CD8-positive, alpha-beta memory T cell (primary cell): ENCODE data around the gene EXD3. TPM values are rescaled to one million over a fixed set of nuclear protein-coding genes. Genes with fewer than 3 reads are reported as not detected.
"Not testable (repeated sequence)": the region's sequence is repeated elsewhere in the genome, so short reads cannot be mapped to it uniquely, and the experiment has no call there.

Experiments
- CTCF ChIA-PET: fragments of 350-600 bp; sonication (Branson Sonifier 250); formaldehyde crosslinking; loops from one replicate; lab custom pipeline; 2021; ENCODE audit warnings: antibody characterized with exemption; lab: Charles Lee
- POLR2A ChIA-PET: fragments of 350-600 bp; sonication (Branson Sonifier 250); formaldehyde crosslinking; loops from one replicate; lab custom pipeline; 2021; ENCODE audit warnings: antibody characterized with exemption; lab: Charles Lee
- DNase-seq, 5 donors: peaks; one replicate each; pipeline versions ENCODE4 v3.0.0 to v3.0.0-alpha.2; 2020 to 2022; ENCODE audit warnings: mixed read lengths in 1 of 5
- H3K27ac ChIP-seq: one replicate; pipeline ENCODE4 v1.7.0; 2013; ENCODE audit warnings: low read depth, mild to moderate bottlenecking, low read length, moderate library complexity
- H3K27me3 ChIP-seq: 2 replicates; pipeline ENCODE4 v1.7.0; 2013; ENCODE audit warnings: low read length, mild to moderate bottlenecking; ENCODE audit not compliant: insufficient read depth, poor library complexity, severe bottlenecking
- H3K36me3 ChIP-seq: 2 replicates; pipeline ENCODE4 v1.7.0; 2013; ENCODE audit warnings: mild to moderate bottlenecking, low read length, moderate library complexity; ENCODE audit not compliant: insufficient read depth
- H3K4me1 ChIP-seq: 2 replicates; pipeline ENCODE4 v1.7.0; 2013; ENCODE audit warnings: mild to moderate bottlenecking, low read length, moderate library complexity; ENCODE audit not compliant: insufficient read depth
- H3K4me3 ChIP-seq: 2 replicates; pipeline ENCODE4 v1.7.0; 2013; ENCODE audit warnings: mild to moderate bottlenecking, low read length
- H3K9me3 ChIP-seq: 2 replicates; pipeline ENCODE4 v1.7.0; 2013; ENCODE audit warnings: mild to moderate bottlenecking, low read length
- H3K27ac Mint-ChIP-seq, 8 donors: one replicate each; pipeline ENCODE4 v1.8.0; 2020 to 2021; ENCODE audit warnings: mixed read lengths in 8 of 8, mild to moderate bottlenecking in 6 of 8, inconsistent platforms in 3 of 8, moderate library complexity in 3 of 8
- H3K27me3 Mint-ChIP-seq, 2 donors: one replicate each; pipeline ENCODE4 v1.8.0; 2020 to 2021; ENCODE audit warnings: mixed read lengths in 2 of 2, mild to moderate bottlenecking in 1 of 2, moderate library complexity in 1 of 2
- H3K36me3 Mint-ChIP-seq, 3 donors: one replicate each; pipeline ENCODE4 v1.8.0; 2020 to 2021; ENCODE audit warnings: mixed read lengths in 3 of 3, inconsistent platforms in 1 of 3, mild to moderate bottlenecking in 1 of 3
- H3K4me1 Mint-ChIP-seq, 3 donors: one replicate each; pipeline ENCODE4 v1.8.0; 2020 to 2021; ENCODE audit warnings: mixed read lengths in 3 of 3, inconsistent platforms in 1 of 3, mild to moderate bottlenecking in 1 of 3
- H3K4me3 Mint-ChIP-seq, 7 donors: one replicate each; pipeline ENCODE4 v1.8.0; 2020 to 2021; ENCODE audit warnings: mixed read lengths in 7 of 7, mild to moderate bottlenecking in 6 of 7, moderate library complexity in 4 of 7, inconsistent platforms in 2 of 7
- H3K9me3 Mint-ChIP-seq, 5 donors: one replicate each; pipeline ENCODE4 v1.8.0; 2020 to 2022; ENCODE audit warnings: mixed read lengths in 5 of 5, mild to moderate bottlenecking in 3 of 5, moderate library complexity in 2 of 5, inconsistent platforms in 1 of 5
- polyA plus RNA-seq: library from polyadenylated mRNA; unstranded; fragments of 300-500 nt; fragmentation: Illumina TruSeq; gene quantifications from one replicate; pipeline ENCODE4 v1.2.3, GENCODE V29; 2021
- total RNA-seq, 2 experiments: library from RNA; stranded (reverse); gene quantifications; one replicate each; pipeline ENCODE4 v1.2.3, GENCODE V29; 2021

Gene EXD3
- total and polyA plus RNA-seq, 3 experiments from 2014 or later: 4.8 to 6.7 (median 6.6) TPM

- POLR2A ChIA-PET: no interaction called here
- H3K36me3 Mint-ChIP-seq: peaks cover 5 to 65% (median 13%) of the 10 kb centered on the region in 3 donors
- CTCF ChIA-PET: interaction anchor here (1.0 kb wide), 1 partner anchor 29 kb away, joined by 4 read pairs; no protein-coding TSS in a partner anchor
Observed at GRCh38 chr9:137265496-137266161, 157.3 kb downstream of the EXD3 start.

GRCh38 chr9:137264067-137264466 is 158.9 kb downstream of the EXD3 start:
- CTCF ChIA-PET: no interaction called here

More at GRCh38 chr9:137265496-137266161, 157.3 kb downstream of the EXD3 start:
- no peak for DNase-seq
- Mint-ChIP-seq H3K27ac (no peak overlapping the region), H3K4me1 (peaks cover 3 to 10% (median 4%) of the 10 kb centered on the region in 3 donors), H3K9me3 (no peaks in the 10 kb centered on the region), H3K27me3 (no peaks in the 10 kb centered on the region), H3K4me3 (no peak overlapping the region)
- no peaks in the 10 kb centered on the region for H3K27me3 ChIP-seq
- no peak overlapping the region for H3K4me3 ChIP-seq
- H3K9me3 ChIP-seq: no peaks in the 10 kb centered on the region
- no peaks in the 10 kb centered on the region for H3K4me1 ChIP-seq
- no peak overlapping the region for H3K27ac ChIP-seq
- peaks cover 4% of the 10 kb centered on the region for H3K36me3 ChIP-seq

GRCh38 chr9:137263506-137263905 is 159.5 kb downstream of the EXD3 start:
- no peak overlapping the region for H3K27ac Mint-ChIP-seq
- no peak overlapping the region for H3K4me3 Mint-ChIP-seq
- DNase-seq: no peak
- Histone ChIP-seq H3K4me1 (no peaks in the 10 kb centered on the region), H3K27ac (no peak overlapping the region), H3K4me3 (no peak overlapping the region), H3K36me3 (peaks cover 4% of the 10 kb centered on the region), H3K27me3 (no peaks in the 10 kb centered on the region), H3K9me3 (no peaks in the 10 kb centered on the region)
- H3K27me3 Mint-ChIP-seq: no peaks in the 10 kb centered on the region
- H3K9me3 Mint-ChIP-seq: no peaks in the 10 kb centered on the region
- ChIA-PET POLR2A (no interaction called here), CTCF (no interaction called here)
- peaks cover under 1 to 60% (median 7%) of the 10 kb centered on the region in 3 donors for H3K36me3 Mint-ChIP-seq
- peaks cover 1 to 6% (median 4%) of the 10 kb centered on the region in 3 donors for H3K4me1 Mint-ChIP-seq

More at GRCh38 chr9:137264067-137264466, 158.9 kb downstream of the EXD3 start:
- POLR2A ChIA-PET: interaction anchor here (0.6 kb wide), 1 partner anchor 24 kb away, joined by 6 read pairs; no protein-coding TSS in a partner anchor
- Mint-ChIP-seq H3K9me3 (no peaks in the 10 kb centered on the region), H3K36me3 (peaks cover 5 to 60% (median 10%) of the 10 kb centered on the region in 3 donors), H3K27me3 (no peaks in the 10 kb centered on the region), H3K4me3 (no peak overlapping the region), H3K4me1 (peaks cover 1 to 10% (median 4%) of the 10 kb centered on the region in 3 donors), H3K27ac (no peak overlapping the region)
- Histone ChIP-seq H3K9me3 (no peaks in the 10 kb centered on the region), H3K36me3 (peaks cover 4% of the 10 kb centered on the region), H3K4me1 (no peaks in the 10 kb centered on the region), H3K27ac (no peak overlapping the region), H3K27me3 (no peaks in the 10 kb centered on the region), H3K4me3 (no peak overlapping the region)
- no peak for DNase-seq

- Histone ChIP-seq H3K9me3 (no peaks in the 10 kb centered on the region), H3K36me3 (peaks cover 4% of the 10 kb centered on the region), H3K4me3 (no peak overlapping the region), H3K27ac (no peak overlapping the region), H3K27me3 (no peaks in the 10 kb centered on the region), H3K4me1 (no peaks in the 10 kb centered on the region)
- POLR2A ChIA-PET: no interaction called here
- H3K4me1 Mint-ChIP-seq: peaks cover 1 to 5% (median 4%) of the 10 kb centered on the region in 3 donors
- CTCF ChIA-PET: interaction anchor here (0.8 kb wide), 1 partner anchor 135 kb away, joined by 3 read pairs; no protein-coding TSS in a partner anchor
- no peak overlapping the region for H3K27ac Mint-ChIP-seq
- no peaks in the 10 kb centered on the region for H3K27me3 Mint-ChIP-seq
- H3K9me3 Mint-ChIP-seq: no peaks in the 10 kb centered on the region
- no peak overlapping the region for H3K4me3 Mint-ChIP-seq
- no peak for DNase-seq
- peaks cover 0 to 58% (median 7%) of the 10 kb centered on the region in 3 donors for H3K36me3 Mint-ChIP-seq
Observed at GRCh38 chr9:137262909-137263285, 160.1 kb downstream of the EXD3 start.

GRCh38 chr9:137262173-137262908 is 160.6 kb downstream of the EXD3 start:
- H3K4me1 Mint-ChIP-seq, H3K4me3 ChIP-seq, H3K27me3 Mint-ChIP-seq, H3K27me3 ChIP-seq, H3K27ac ChIP-seq, H3K36me3 ChIP-seq, H3K9me3 ChIP-seq, H3K4me3 Mint-ChIP-seq, POLR2A ChIA-PET, H3K4me1 ChIP-seq, DNase-seq, H3K9me3 Mint-ChIP-seq, H3K27ac Mint-ChIP-seq: not testable (repeated sequence)
- CTCF ChIA-PET: interaction anchor here (0.8 kb wide), 1 partner anchor 135 kb away, joined by 3 read pairs; no protein-coding TSS in a partner anchor
- peaks cover 0 to 54% (median 4%) of the 10 kb centered on the region in 3 donors for H3K36me3 Mint-ChIP-seq

Other genes with a start within 250 kb of the EXD3 start
- 10 to 100 TPM; 50.2 to 57.0 TPM for gene ANAPC2, start 234.6 kb downstream of the EXD3 start, total RNA-seq
- gene ANAPC2, start 234.6 kb downstream of the EXD3 start, polyA plus RNA-seq: 5.4 TPM
- 100 to 1,000 TPM; 114 to 118 TPM for gene SSNA1, start 234.5 kb downstream of the EXD3 start, total RNA-seq
- gene SSNA1, start 234.5 kb downstream of the EXD3 start, polyA plus RNA-seq: 138 TPM
- gene TPRN, start 222.4 kb downstream of the EXD3 start, total RNA-seq: 10 to 100 TPM; 14.1 to 15.1 TPM
- gene TPRN, start 222.4 kb downstream of the EXD3 start, polyA plus RNA-seq: 0.76 TPM
- gene TMEM203, start 217.5 kb downstream of the EXD3 start, total RNA-seq: 10 to 100 TPM; 51.5 to 53.9 TPM
- gene TMEM203, start 217.5 kb downstream of the EXD3 start, polyA plus RNA-seq: 134 TPM
- gene NDOR1, start 217.5 kb downstream of the EXD3 start, total RNA-seq: 10 to 100 TPM; 45.1 to 47.4 TPM
- gene NDOR1, start 217.5 kb downstream of the EXD3 start, polyA plus RNA-seq: 9.9 TPM
- gene RNF208, start 200.9 kb downstream of the EXD3 start, total RNA-seq: 1 to 10 TPM; 2.7 to 3.3 TPM
- gene RNF208, start 200.9 kb downstream of the EXD3 start, polyA plus RNA-seq: not detected
- under 1 TPM; 0.58 to 0.66 TPM for gene CYSRT1, start 198.0 kb downstream of the EXD3 start, total RNA-seq
- 0.32 TPM for gene CYSRT1, start 198.0 kb downstream of the EXD3 start, polyA plus RNA-seq
- not detected for gene RNF224, start 195.7 kb downstream of the EXD3 start, total RNA-seq
- not detected for gene RNF224, start 195.7 kb downstream of the EXD3 start, polyA plus RNA-seq
- not detected for gene SLC34A3, start 192.3 kb downstream of the EXD3 start, total RNA-seq
- not detected for gene SLC34A3, start 192.3 kb downstream of the EXD3 start, polyA plus RNA-seq
- gene TUBB4B, start 181.9 kb downstream of the EXD3 start, total RNA-seq: 100 to 1,000 TPM; 322 to 331 TPM
- 64.6 TPM for gene TUBB4B, start 181.9 kb downstream of the EXD3 start, polyA plus RNA-seq
- gene STPG3, start 171.9 kb downstream of the EXD3 start, total RNA-seq: under 1 TPM; 0.27 to 0.28 TPM
- not detected for gene STPG3, start 171.9 kb downstream of the EXD3 start, polyA plus RNA-seq
- 10 to 100 TPM; 67.5 to 72.0 TPM for gene NELFB, start 167.8 kb downstream of the EXD3 start, total RNA-seq
- 34.8 TPM for gene NELFB, start 167.8 kb downstream of the EXD3 start, polyA plus RNA-seq
- 1 to 10 TPM; 3.3 to 3.9 TPM for gene TOR4A, start 145.4 kb downstream of the EXD3 start, total RNA-seq
- gene TOR4A, start 145.4 kb downstream of the EXD3 start, polyA plus RNA-seq: 1.8 TPM
- 1 to 10 TPM; 1.9 to 2.3 TPM for gene NRARP, start 120.9 kb downstream of the EXD3 start, total RNA-seq
- not detected for gene NRARP, start 120.9 kb downstream of the EXD3 start, polyA plus RNA-seq
- gene NOXA1, start 231 bp upstream of the EXD3 start, total RNA-seq: under 1 TPM; 0.66 to 0.74 TPM
- gene NOXA1, start 231 bp upstream of the EXD3 start, polyA plus RNA-seq: 1.3 TPM
- gene ENTPD8, start 18.2 kb upstream of the EXD3 start, total RNA-seq: not detected
- not detected for gene ENTPD8, start 18.2 kb upstream of the EXD3 start, polyA plus RNA-seq
- 10 to 100 TPM; 40.9 to 42.8 TPM for gene NSMF, start 36.2 kb upstream of the EXD3 start, total RNA-seq
- gene NSMF, start 36.2 kb upstream of the EXD3 start, polyA plus RNA-seq: 15.4 TPM
- 1 to 10 TPM; 2.0 to 2.4 TPM for gene PNPLA7, start 127.2 kb upstream of the EXD3 start, total RNA-seq
- 0.79 TPM for gene PNPLA7, start 127.2 kb upstream of the EXD3 start, polyA plus RNA-seq
- gene MRPL41, start 128.7 kb upstream of the EXD3 start, total RNA-seq: 10 to 100 TPM; 65.9 to 68.2 TPM
- gene MRPL41, start 128.7 kb upstream of the EXD3 start, polyA plus RNA-seq: 44.9 TPM
- gene DPH7, start 155.8 kb upstream of the EXD3 start, total RNA-seq: 10 to 100 TPM; 37.3 to 38.2 TPM
- 31.3 TPM for gene DPH7, start 155.8 kb upstream of the EXD3 start, polyA plus RNA-seq
- gene ZMYND19, start 167.3 kb upstream of the EXD3 start, total RNA-seq: 10 to 100 TPM; 71.2 to 72.5 TPM
- gene ZMYND19, start 167.3 kb upstream of the EXD3 start, polyA plus RNA-seq: 11.2 TPM
- gene ARRDC1, start 182.5 kb upstream of the EXD3 start, total RNA-seq: 10 to 100 TPM; 30.8 to 35.2 TPM
- gene ARRDC1, start 182.5 kb upstream of the EXD3 start, polyA plus RNA-seq: 54.4 TPM
- gene EHMT1, start 195.8 kb upstream of the EXD3 start, total RNA-seq: 10 to 100 TPM; 68.9 to 74.6 TPM
- 37.0 TPM for gene EHMT1, start 195.8 kb upstream of the EXD3 start, polyA plus RNA-seq